ENCODE measurements around the gene CARF. TPM values are rescaled to one million over a fixed set of nuclear protein-coding genes. Genes with fewer than 3 reads are reported as not detected.
"Not testable (repeated sequence)": the region's sequence is repeated elsewhere in the genome, so short reads cannot be mapped to it uniquely, and the experiment has no call there.

Gene CARF
- total RNA-seq, 1 donor from 2014 or later = 12.0 TPM

DNA sequence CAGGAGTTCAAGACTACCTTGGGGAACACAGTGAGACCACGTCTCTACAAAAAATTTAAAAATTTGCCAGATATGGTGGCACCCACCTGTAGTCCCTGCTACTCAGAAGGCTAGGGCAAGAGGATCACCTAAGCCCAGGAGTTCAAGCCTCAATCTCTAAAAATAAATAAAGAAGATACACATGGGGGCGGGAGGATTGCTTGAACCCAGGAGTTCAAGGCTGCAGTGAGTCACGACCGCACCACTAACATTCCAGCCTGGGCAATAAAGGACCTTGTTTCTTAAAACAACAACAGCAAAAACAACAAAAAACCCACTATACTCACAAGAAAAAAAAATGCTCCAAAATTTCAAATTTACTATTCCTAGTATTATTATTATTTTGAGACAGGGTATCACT is 30.5 kb upstream of the CARF start:
- H3K27ac Mint-ChIP-seq = no peak overlapping the region
- intact Hi-C loops (cut with micrococcal nuclease) = no loop called here
- TF ChIP-seq, protein P1, sequence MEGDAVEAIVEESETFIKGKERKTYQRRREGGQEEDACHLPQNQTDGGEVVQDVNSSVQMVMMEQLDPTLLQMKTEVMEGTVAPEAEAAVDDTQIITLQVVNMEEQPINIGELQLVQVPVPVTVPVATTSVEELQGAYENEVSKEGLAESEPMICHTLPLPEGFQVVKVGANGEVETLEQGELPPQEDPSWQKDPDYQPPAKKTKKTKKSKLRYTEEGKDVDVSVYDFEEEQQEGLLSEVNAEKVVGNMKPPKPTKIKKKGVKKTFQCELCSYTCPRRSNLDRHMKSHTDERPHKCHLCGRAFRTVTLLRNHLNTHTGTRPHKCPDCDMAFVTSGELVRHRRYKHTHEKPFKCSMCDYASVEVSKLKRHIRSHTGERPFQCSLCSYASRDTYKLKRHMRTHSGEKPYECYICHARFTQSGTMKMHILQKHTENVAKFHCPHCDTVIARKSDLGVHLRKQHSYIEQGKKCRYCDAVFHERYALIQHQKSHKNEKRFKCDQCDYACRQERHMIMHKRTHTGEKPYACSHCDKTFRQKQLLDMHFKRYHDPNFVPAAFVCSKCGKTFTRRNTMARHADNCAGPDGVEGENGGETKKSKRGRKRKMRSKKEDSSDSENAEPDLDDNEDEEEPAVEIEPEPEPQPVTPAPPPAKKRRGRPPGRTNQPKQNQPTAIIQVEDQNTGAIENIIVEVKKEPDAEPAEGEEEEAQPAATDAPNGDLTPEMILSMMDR (IDR thresholded peaks at IDR 0.05) = no peak
- no peak for DNase-seq
- ChIA-PET POLR2A (no interaction called here), CTCF (no interaction called here)
- no peaks in the 10 kb centered on the region for H3K27me3 Mint-ChIP-seq
- no peaks in the 10 kb centered on the region for H3K4me1 Mint-ChIP-seq
- no peak for ATAC-seq (ENCODE audit: low read depth)
- H3K36me3 Mint-ChIP-seq (ENCODE audit: low read depth) = peaks cover 44% of the 10 kb centered on the region
- no peak overlapping the region for H3K4me3 Mint-ChIP-seq
- no peaks in the 10 kb centered on the region for H3K9me3 Mint-ChIP-seq

DNA sequence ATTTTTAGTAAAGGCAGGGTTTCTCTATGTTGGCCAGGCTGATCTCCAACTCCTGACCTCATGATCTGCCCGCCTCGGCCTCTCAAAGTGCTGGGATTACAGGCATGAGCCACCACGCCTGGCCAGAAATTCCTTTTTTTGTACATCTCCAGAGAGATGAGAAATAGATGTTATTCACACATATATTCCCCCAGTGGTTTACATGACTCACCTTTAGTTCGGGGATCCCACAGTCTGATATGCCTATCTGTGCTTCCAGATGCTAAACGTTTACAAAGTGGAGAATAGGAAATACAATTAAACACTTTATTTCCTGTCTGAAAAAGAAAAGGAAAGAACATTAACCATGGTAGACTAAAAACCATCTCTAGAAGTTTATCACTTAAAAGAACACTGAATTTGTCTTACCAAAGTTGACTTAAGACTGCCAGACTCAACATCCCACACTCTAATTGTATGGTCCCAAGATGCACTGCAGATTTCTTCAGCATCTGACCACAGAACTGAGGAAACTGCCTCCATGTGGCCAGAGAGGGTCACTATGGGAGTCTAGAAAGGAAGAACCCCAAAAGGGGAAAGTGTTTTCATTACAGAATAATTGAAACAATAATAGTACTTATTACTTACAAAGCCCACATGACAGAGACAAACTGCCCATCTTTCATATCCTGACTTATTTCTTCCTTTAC is 27.9 kb upstream of the CARF start:
- Mint-ChIP-seq H3K9me3 (no peaks in the 10 kb centered on the region), H3K36me3 (ENCODE audit: low read depth) (peaks cover 55% of the 10 kb centered on the region), H3K27me3 (no peaks in the 10 kb centered on the region), H3K4me3 (no peak overlapping the region), H3K4me1 (no peaks in the 10 kb centered on the region), H3K27ac (no peak overlapping the region)
- intact Hi-C loops (cut with micrococcal nuclease) = no loop called here
- DNase-seq (no peak), ATAC-seq (ENCODE audit: low read depth) (no peak)
- ChIA-PET CTCF (no interaction called here), POLR2A (no interaction called here)
- TF ChIP-seq, protein P1 (IDR thresholded peaks at IDR 0.05) = no peak

DNA sequence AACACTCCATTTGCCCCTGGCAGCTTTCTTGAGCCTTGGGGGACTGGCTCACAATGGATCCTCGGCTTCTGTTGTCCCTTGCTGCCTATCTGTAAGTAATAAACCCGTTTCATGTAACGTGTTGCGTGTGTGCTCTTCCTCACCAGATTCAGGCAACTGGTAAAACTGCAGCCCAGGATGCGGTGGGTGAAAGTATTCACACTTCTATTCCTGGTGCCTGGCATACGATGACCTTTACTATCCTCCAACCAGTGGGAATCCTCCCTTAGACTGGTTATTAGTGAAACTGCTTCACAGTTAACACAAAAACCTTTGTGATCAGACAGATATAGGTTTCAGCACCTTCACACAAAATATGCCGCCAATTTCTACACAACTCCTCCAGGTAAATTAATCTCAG is 26.9 kb upstream of the CARF start:
- TF ChIP-seq, protein P1 (IDR thresholded peaks at IDR 0.05) = no peak
- DNase-seq (no peak), ATAC-seq (ENCODE audit: low read depth) (no peak)
- Mint-ChIP-seq H3K4me1 (no peaks in the 10 kb centered on the region), H3K9me3 (no peaks in the 10 kb centered on the region), H3K27me3 (no peaks in the 10 kb centered on the region), H3K36me3 (ENCODE audit: low read depth) (peaks cover 61% of the 10 kb centered on the region), H3K27ac (no peak overlapping the region), H3K4me3 (no peak overlapping the region)
- ChIA-PET POLR2A (no interaction called here), CTCF (no interaction called here)
- intact Hi-C loops (cut with micrococcal nuclease) = no loop called here

DNA sequence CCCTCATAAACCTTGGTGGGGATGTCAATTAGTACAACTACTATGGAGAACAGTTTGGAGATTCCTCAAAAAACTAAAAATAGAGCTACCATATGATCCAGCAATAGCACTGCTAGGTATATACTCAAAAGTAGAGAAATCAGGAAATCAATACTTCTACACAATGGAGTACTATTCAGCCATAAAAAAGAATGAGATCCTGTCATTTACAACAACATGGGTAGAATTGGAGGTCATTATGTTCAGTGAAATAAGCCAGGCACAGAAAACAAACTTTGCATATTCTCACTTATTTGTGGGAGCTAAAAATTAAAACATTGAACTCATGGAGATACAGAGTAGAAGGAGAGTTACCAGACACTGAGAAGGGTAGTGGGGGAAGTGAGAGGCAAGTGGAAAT is 6.6 kb upstream of the CARF start:
- H3K27ac Mint-ChIP-seq; intact Hi-C loops (cut with micrococcal nuclease); H3K4me3 Mint-ChIP-seq; H3K27me3 Mint-ChIP-seq; ATAC-seq (ENCODE audit: low read depth); H3K9me3 Mint-ChIP-seq; DNase-seq; POLR2A ChIA-PET: not testable (repeated sequence)
- peaks cover 23% of the 10 kb centered on the region for H3K4me1 Mint-ChIP-seq
- CTCF ChIA-PET = interaction anchor here (1.3 kb wide), 1 partner anchor 317 kb away, joined by 3 read pairs; no protein-coding TSS in a partner anchor
- H3K36me3 Mint-ChIP-seq (ENCODE audit: low read depth) = peaks cover 47% of the 10 kb centered on the region

DNA sequence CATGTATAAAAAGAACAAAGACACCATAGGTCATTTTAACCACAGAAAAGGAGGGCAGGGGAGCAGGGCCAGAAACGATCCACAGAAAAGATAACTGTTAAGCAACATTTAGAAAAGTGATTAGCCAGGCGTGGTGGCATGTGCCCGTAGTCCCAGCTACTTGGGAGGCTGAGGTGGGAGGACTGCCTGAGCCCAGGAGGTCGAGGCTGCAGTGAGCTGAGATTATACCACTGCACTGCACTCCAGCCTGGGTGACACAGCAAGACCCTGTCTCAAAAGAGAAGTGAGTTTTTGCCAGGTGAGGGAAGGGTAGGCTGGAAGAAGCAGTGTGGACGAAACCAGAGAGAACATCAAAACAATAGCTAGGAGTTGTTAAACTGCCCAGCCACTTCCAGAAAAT is 3.9 kb upstream of the CARF start:
- intact Hi-C loops (cut with micrococcal nuclease) = no loop called here
- ChIA-PET CTCF (no interaction called here), POLR2A (no interaction called here)
- TF ChIP-seq, protein P1 (IDR thresholded peaks at IDR 0.05) = no peak
- H3K27ac Mint-ChIP-seq = no peak overlapping the region
- ATAC-seq (ENCODE audit: low read depth) (no peak), DNase-seq (no peak)
- H3K9me3 Mint-ChIP-seq = peaks cover 3% of the 10 kb centered on the region
- no peak overlapping the region for H3K4me3 Mint-ChIP-seq
- H3K36me3 Mint-ChIP-seq (ENCODE audit: low read depth) = peaks cover 42% of the 10 kb centered on the region
- H3K27me3 Mint-ChIP-seq = no peaks in the 10 kb centered on the region
- peaks cover 31% of the 10 kb centered on the region for H3K4me1 Mint-ChIP-seq
